HG03097 (cell line): Measurements from ENCODE around the gene ADAMTS2.

Experiments used
- ATAC-seq: cut with Tn5 transposase; IDR thresholded peaks from one replicate; pipeline ENCODE4 v1.9.1; 2021; ENCODE audit not compliant: unreplicated experiment, low FRiP score

The ADAMTS2 gene

DNA sequence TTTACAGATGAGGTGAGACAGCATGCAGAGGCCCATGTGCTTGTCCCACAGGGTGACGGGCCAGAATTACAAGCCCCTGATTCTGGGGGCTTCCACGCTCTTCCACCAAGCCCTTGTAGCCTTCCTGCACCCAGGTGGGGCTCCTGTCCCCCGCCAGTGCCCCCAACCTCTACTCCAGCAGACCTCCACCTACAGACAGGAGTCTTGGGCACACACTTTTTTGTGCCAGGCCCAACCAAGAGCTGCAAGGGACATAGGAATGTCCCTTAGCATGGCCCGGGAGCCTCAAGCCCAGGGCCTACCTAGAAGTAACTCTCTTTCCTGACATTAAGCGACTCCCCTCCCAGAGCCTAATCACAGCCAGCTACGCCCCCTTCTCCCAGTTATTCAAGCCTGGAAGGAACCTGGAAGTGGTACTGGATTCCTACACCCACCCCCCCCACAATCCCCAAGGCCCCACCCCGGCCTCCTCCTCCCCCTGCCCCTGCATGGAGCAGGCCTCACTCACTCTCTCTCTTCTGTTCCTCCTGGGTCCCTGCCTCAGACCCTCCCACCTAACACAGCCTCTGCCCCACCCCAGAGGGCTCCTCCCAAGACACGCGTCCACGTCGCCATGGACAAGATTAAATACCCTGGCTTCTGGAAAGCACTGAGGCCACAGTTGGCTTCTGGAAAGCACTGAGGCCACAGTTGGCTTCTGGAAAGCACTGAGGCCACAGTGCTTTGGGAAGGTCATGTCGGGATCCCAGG is 30.5 kb downstream of the ADAMTS2 start:
- no peak for ATAC-seq

GRCh38 chr5:179313849-179314521 is 31.3 kb downstream of the ADAMTS2 start:
- ATAC-seq, result no peak

DNA sequence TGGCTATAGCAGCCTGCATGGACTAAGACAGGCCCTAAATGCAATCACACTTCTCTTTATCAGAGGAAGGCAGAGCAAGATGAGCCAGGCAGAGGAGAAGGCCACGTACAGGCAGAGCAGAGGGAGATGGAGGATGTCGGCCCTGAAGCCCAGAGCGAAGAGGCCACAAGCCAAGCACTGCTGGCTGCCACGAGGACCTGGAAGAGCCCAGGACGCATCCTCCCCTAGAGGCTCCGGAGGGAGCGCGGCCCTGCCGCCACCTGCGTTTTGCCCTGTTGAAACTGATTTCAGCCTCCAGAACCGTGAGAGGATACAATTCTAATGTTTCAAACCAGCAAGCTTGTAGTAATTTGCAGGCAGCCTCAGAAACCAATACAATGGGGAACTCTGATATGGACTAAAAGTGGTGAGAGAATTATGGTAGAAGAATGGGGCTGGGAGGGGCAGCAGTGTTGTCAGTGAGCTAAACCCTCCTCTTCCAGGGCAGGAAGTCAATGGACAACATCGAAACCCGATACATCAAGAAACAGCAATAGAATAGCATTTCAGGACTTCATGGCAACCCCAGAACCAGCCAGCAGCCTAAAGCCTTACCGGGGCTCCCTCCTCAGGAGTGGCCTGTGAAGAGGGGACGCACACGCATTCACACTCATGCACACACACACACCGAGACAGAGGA is 32.6 kb downstream of the ADAMTS2 start:
- ATAC-seq, result no peak

GRCh38 chr5:179311581-179311980 is 33.7 kb downstream of the ADAMTS2 start:
- no peak for ATAC-seq

GRCh38 chr5:179311091-179311470 is 34.2 kb downstream of the ADAMTS2 start:
- no peak for ATAC-seq

DNA sequence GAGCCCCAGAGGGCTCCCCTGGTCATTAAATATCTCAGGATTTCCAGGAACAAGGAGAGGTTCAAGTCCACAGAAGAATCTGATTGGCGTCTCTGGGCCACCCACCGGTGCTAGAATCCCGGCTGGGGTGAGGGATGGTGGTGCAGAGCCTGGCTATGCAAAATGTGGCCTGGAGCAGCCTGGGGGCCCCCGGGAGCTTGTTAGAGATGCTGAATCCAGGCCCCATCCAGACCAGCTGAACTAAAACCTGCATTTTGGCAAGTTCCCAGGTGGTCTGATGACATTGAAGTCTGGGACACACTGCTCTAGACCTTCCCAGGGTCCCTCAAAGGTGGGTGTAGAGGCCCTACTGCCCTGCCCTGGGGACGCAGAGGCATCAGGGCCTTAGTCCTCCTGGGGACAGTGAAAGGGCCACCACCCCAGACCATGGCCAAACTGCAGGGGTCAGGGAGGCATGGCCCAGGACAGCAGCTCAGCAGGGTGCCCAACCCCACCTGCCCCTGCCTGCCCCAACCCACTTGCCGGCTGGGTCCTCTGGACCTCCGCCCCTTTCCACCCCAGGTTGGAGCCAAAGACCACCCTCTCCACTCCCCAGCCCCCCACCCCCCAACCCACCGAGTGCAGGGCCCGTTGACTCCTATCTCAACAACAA is 34.7 kb downstream of the ADAMTS2 start:
- ATAC-seq, result no peak

DNA sequence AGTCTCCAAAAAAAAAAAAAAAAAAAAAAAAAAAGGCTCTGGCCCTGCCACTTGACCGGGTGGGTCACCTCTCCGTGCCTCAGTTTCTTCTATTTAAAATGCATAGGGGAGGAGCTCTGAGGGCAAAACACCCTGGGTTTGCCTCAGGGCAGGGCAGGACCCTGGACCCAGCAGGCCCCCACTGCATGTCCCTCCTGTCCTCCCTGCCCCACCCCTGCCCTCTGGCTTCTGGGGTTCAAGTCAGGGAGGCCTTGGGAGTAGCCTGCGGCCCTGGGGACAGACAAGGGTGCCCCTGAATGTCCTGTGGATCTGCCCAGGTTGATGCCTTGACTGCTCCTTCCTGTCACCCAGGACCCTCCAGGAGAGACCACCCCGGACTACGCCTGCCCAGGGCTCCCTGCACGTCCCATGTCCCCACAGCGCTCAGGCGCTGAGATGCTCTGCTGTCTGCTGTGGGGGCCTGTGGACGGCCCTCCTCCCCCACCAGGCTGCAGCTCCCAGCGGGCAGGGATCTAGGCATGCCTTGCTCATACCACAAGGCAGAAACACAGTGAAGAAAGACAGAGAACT is 35.4 kb downstream of the ADAMTS2 start:
- no peak for ATAC-seq

DNA sequence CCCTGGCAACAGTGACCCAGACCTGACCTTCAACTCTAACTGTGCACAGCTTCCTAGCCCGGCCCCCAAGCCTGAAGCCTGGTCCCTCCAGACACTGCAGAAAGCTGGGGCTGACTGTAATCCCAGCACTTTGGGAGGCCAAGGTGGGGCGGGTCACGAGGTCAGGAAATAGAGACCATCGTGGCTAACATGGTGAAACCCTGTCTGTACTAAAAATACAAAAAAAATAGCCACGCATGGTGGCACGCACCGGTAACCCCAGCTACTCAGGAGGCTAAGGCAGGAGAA is 35.9 kb downstream of the ADAMTS2 start:
- ATAC-seq, result no peak

- no peak for ATAC-seq
Observed at GRCh38 chr5:179308563-179309382, 36.5 kb downstream of the ADAMTS2 start.

GRCh38 chr5:179307931-179308471 is 37.3 kb downstream of the ADAMTS2 start:
- ATAC-seq, result no peak

DNA sequence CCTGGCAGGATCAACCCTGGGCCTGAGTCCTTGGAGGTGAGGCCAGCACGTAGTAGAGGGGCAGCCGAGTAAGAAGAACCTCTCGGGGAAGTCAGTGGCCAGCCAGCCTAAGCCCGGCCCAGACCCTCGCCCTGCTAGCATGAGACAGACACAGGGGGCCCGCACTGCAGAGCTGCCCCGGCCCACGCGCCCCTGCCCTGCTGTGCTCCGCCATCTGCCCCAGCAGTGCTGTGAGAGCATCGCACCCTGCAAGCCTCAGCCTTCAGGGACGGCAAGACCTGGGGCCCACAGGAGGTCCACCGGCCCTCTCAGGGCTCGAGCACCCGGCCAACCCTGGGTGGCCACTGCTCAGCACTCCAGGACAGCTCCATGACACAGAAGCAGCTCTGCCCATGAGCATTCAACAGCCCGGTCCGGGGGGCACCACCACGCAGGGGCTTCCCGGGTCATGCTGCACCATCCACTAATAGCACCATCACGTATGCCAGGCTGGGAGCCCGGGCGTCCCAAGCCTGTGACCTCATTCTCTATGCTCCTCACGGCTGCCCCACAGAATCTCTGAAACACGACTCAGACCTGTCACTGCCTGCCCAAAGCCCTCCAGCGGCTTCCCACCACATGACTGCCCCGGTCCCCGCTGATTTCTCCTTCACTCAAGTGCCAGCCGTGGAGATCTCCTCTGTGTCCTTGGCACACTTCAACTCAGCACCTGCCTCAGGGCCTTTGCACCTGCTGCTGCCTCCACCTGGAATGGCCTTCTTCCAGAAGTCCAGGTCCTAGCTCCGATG is 38.1 kb downstream of the ADAMTS2 start:
- ATAC-seq, result no peak

DNA sequence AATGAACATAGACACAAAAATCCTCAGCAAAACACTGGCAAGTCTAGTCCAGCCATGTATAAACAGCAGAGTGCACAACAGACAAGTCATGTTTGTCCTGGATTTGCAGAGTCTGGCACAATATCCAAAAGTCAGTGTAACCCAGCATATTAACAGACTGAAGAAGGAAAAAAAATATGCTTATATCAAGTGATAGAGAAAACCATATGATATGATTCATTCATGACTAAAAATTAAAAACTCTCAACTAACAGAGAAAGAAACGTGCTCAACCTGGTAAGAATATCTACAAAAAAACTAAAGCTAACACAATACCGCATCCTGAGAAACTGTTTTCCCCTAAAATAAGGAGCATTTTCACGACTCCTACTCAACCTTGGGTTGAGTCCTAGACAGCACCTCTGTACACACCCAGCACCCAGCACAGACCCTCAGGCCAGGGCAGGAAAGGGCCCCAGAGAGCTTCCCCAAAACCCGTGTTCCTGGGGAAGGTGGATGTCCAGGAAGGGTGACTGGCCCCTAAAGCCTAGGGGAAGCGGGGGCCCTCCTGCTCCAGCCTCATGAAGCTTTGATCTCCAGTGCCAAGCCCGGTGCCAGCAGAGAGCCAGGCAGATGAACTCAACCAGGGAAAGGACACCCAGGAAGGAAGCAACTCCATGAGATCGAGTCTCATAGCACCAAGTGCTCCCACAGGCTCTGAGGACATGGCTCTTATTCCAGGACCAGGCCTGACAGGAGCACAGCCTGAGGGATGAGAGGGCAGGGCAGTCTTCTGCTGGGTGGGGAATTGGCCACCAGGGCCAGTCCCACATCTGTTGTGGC is 38.9 kb downstream of the ADAMTS2 start:
- ATAC-seq, result no peak

DNA sequence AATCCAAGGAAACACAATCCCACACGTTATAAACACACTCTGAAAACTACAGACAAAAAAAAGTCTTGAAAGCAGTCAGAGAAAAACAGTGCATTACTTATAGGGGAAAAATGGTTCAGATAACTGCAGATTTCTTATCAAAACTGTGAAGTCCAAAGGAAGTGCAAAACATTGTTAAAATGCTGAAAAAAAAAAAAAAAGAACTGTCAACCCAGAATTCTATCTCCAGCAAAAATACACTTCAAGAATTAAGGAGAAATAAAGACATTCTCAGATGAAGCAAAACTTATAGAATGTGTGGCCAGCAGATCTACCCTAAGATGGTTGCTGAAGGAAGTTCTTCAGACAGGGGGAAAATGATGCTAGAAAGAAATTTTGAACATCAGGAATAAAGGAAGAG is 40.4 kb downstream of the ADAMTS2 start:
- ATAC-seq, result no peak

DNA sequence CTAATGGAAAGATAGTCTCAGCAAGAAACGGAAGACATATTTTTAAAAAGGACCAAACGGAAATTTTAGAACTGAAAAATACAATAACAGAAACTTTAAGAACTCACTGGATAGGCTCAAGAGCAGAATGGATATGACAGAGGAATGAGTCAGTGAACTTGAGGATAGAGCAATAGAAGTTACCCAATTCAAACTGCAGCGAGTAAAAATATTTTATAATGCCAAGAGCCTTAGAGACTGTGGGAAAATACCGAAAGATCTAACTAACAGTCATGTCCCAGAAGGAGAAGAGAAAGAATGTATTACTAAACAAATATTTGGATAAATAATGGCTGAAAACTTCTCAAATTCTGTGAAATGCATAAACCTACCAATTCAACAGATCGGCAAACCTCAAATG is 40.8 kb downstream of the ADAMTS2 start:
- ATAC-seq, result no peak

DNA sequence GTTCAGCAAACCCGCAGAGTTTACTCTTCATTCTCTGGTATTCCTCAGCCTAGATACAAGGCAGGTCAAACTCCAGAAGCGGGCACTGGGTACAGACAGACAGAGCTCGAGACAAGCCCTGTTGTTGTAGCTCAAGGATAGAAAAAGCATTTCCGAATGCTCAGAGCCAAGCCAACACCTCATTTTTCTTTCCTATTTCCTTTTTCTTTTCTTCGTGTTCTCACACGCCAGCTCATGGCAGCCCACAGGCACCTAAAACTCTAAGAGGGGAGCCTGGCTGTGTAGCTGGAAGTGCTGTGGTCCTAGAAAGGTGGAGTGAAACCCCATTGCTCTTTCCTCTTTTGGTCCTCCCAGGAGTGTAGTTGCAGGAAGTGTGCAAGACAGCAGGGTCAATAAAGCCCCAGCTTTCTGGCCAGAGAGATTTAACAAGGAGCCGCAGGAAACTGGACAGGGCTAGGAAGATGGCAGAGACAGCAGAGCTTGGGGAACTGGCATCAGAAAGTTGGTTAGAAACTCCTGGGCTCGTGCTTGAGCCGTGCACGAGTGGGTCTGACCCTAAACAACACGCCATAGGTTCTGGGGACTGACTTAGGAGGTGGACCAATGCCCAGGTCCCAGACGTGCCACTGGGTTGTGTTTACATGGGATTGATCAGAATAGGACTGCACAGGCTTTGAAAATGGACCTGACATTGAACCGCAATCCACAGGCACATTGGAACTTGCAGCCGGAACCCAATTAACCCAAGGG is 41.6 kb downstream of the ADAMTS2 start:
- ATAC-seq, result no peak

GRCh38 chr5:179302499-179303185 is 42.6 kb downstream of the ADAMTS2 start:
- no peak for ATAC-seq

- no peak for ATAC-seq
Observed at GRCh38 chr5:179301796-179302195, 43.5 kb downstream of the ADAMTS2 start.
